Thyroid gland (tissue), 4 donors: ENCODE measurements around the gene ZNF541.

Experiments
- CTCF ChIP-seq, 6 experiments: fragments of 200-600 bp in 3 of 6; fragments of 450-650 bp in 3 of 6; sonication (generic) in 3 of 6; IDR thresholded peaks; one replicate each; pipeline ENCODE4 v1.5.1; 2016 to 2019; ENCODE audit warnings: antibody characterized with exemption in 6 of 6, mild to moderate bottlenecking in 2 of 6, inconsistent platforms in 1 of 6, moderate library complexity in 1 of 6
- POLR2A ChIP-seq, 2 donors: fragments of 450-650 bp; IDR thresholded peaks; one replicate each; pipeline ENCODE4 v1.6.1; 2017; ENCODE audit warnings: antibody characterized with exemption in 2 of 2, mild to moderate bottlenecking in 2 of 2, moderate library complexity in 1 of 2

GRCh38 chr19:47593860-47594259, 20.9 kb upstream of the ZNF541 start:
- TF ChIP-seq CTCF (IDR thresholded peaks at IDR 0.05): no peak
- no peak for TF ChIP-seq POLR2A (IDR thresholded peaks at IDR 0.05)
